HFFc6 (cell line): ENCODE data around the gene ITSN1. TPM values are rescaled to one million over a fixed set of nuclear protein-coding genes. Genes with fewer than 3 reads are reported as not detected.
A peak's percentile ranks its signal among the peaks of the same experiment; 100 is the strongest.

Experiments used
- DNase-seq: peaks from one replicate; pipeline ENCODE4 v3.0.0-alpha.2; 2018
- H3K27ac Mint-ChIP-seq: 2 replicates; pipeline ENCODE4 v1.8.0; 2020; ENCODE audit warnings: mild to moderate bottlenecking, mixed read lengths
- H3K27me3 Mint-ChIP-seq: 2 replicates; pipeline ENCODE4 v1.8.0; 2021; ENCODE audit warnings: mild to moderate bottlenecking, moderate library complexity, mixed read lengths; ENCODE audit not compliant: insufficient read depth
- H3K36me3 Mint-ChIP-seq: 2 replicates; pipeline ENCODE4 v1.8.0; 2021; ENCODE audit warnings: low read depth, mixed read lengths
- H3K4me1 Mint-ChIP-seq: 2 replicates; pipeline ENCODE4 v1.8.0; 2020; ENCODE audit warnings: low read depth, mixed read lengths
- H3K4me3 Mint-ChIP-seq: 2 replicates; pipeline ENCODE4 v1.8.0; 2020; ENCODE audit warnings: mild to moderate bottlenecking, moderate library complexity, mixed read lengths
- H3K9me3 Mint-ChIP-seq: 2 replicates; pipeline ENCODE4 v1.8.0; 2020; ENCODE audit warnings: mild to moderate bottlenecking, mixed read lengths
- total RNA-seq, 6 experiments: library from RNA; stranded (reverse); fragmentation: NEBNext Ultra II Directional; extraction: Animal tissue kit (Norgen Biotek cat#: 25700); gene quantifications; 2 replicates in 1 of 6; 3 replicates in 5 of 6; pipeline ENCODE4 v1.2.3, GENCODE V29; 2021
- TF ChIP-seq, protein P1 (sequence below): fragments of 200-600 bp; sonication (generic); IDR thresholded peaks from 2 replicates; pipeline ENCODE4 v1.5.0; 2021; ENCODE audit warnings: antibody characterized with exemption, mild to moderate bottlenecking

Gene ITSN1
- total RNA-seq, 6 experiments from 2014 or later: 47.7 to 54.8 (median 54.0) TPM

DNA sequence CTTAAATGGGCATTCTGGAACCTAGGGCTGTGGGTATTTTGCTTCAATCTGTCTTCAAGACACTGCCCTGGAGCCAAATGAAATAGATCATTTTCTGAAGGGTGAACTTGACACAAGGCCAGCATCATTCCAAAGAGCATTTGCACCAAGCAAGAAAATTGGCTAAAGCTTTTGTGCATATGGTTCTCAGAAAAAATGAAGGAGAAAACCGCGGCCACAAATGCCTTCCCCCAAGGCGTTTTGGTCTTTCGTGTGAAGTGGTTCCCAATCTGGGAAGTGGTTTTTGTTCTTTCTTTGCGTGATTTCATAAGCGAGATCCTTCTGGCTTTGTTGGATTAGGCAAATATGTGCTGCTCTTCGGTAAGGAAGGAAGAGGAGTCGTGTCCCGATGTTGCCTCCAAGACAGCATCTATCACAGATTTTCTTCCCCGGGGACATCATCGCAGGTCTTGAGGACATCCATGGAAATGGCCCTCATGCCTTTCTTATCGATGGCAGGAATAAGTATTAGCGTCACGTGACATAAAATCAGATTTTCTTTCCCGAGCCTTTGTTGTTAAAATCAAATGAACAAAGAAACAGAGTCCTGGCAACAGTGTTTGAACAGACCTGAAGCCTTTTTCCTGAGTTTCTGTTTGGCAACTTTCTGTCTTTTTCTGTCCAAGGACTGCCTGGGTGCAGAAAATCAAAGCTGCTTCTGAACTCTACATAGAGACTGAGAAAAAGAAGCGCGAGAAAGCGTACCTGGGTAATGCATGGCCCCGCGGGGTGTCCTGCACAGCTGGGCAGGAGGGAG is 242.3 kb downstream of the ITSN1 start:
- TF ChIP-seq, protein P1, sequence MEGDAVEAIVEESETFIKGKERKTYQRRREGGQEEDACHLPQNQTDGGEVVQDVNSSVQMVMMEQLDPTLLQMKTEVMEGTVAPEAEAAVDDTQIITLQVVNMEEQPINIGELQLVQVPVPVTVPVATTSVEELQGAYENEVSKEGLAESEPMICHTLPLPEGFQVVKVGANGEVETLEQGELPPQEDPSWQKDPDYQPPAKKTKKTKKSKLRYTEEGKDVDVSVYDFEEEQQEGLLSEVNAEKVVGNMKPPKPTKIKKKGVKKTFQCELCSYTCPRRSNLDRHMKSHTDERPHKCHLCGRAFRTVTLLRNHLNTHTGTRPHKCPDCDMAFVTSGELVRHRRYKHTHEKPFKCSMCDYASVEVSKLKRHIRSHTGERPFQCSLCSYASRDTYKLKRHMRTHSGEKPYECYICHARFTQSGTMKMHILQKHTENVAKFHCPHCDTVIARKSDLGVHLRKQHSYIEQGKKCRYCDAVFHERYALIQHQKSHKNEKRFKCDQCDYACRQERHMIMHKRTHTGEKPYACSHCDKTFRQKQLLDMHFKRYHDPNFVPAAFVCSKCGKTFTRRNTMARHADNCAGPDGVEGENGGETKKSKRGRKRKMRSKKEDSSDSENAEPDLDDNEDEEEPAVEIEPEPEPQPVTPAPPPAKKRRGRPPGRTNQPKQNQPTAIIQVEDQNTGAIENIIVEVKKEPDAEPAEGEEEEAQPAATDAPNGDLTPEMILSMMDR: no peak
- Mint-ChIP-seq H3K27me3 (peaks cover 20% of the 10 kb centered on the region), H3K4me3 (peak overlapping the region; percentile 65), H3K36me3 (no peaks in the 10 kb centered on the region), H3K27ac (peak overlapping the region; percentile 46), H3K9me3 (no peaks in the 10 kb centered on the region), H3K4me1 (peaks cover 13% of the 10 kb centered on the region)
- peak; percentile 63 for DNase-seq

- Mint-ChIP-seq H3K4me3 (no peak overlapping the region), H3K4me1 (peaks cover 13% of the 10 kb centered on the region), H3K36me3 (no peaks in the 10 kb centered on the region), H3K27me3 (peaks cover 20% of the 10 kb centered on the region), H3K27ac (peak overlapping the region; percentile 46; the same call in 1 of the 2 replicates), H3K9me3 (no peaks in the 10 kb centered on the region)
- TF ChIP-seq, protein P1: no peak
- no peak for DNase-seq
Observed at GRCh38 chr21:33885172-33885514, 242.8 kb downstream of the ITSN1 start.

GRCh38 chr21:33886321-33886720 is 244.0 kb downstream of the ITSN1 start:
- TF ChIP-seq, protein P1: no peak
- peaks cover 13% of the 10 kb centered on the region for H3K4me1 Mint-ChIP-seq
- H3K4me3 Mint-ChIP-seq: no peak overlapping the region
- no peaks in the 10 kb centered on the region for H3K9me3 Mint-ChIP-seq
- DNase-seq: no peak
- H3K27me3 Mint-ChIP-seq: peaks cover 20% of the 10 kb centered on the region
- no peaks in the 10 kb centered on the region for H3K36me3 Mint-ChIP-seq
- H3K27ac Mint-ChIP-seq: no peak overlapping the region

DNA sequence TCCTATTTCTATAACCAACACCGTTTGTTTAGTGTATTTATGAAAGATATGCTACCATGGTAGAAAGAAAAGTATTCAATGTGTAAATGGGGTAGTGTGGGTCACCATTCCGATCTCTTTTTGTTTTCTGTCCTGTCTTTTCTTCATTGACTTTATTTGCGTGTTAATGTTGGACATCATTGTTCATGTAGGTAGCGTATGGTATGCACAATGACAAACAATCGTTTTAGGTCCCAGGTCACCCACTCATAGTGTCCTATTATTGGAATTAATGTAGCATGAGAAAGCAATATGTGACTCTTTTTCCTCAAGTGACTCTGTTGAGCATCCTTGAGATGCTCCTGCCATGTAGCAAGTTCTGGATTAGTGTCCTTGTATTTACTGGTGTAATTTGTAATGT is 247.9 kb downstream of the ITSN1 start:
- peaks cover 12% of the 10 kb centered on the region for H3K4me1 Mint-ChIP-seq
- H3K36me3 Mint-ChIP-seq: no peaks in the 10 kb centered on the region
- TF ChIP-seq, protein P1: no peak
- H3K27me3 Mint-ChIP-seq: peaks cover 2% of the 10 kb centered on the region
- H3K27ac Mint-ChIP-seq: no peak overlapping the region
- no peak for DNase-seq
- H3K4me3 Mint-ChIP-seq: no peak overlapping the region
- H3K9me3 Mint-ChIP-seq: no peaks in the 10 kb centered on the region

DNA sequence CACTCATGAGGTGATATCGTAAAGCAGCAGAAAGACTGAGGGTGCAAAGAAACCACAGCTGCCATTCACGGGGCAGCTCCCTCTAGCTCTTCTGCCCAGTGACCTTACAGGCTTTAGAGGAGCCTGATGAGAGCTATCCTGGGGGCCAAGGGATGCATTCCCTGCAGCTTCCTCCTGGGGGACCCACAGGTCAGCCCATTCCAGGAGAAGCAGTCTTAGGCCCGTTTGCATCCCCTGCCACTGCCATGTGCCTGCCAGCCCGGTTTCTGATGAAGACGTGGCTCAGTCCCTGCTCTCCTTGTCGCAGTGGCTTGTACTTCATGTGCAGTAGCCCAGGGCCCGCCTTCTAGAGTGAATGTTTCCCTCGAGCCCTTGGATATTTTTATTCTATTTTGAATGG is 250.6 kb downstream of the ITSN1 start:
- Mint-ChIP-seq H3K27ac (no peak overlapping the region), H3K4me1 (peaks cover 16% of the 10 kb centered on the region), H3K9me3 (no peaks in the 10 kb centered on the region), H3K36me3 (no peaks in the 10 kb centered on the region), H3K27me3 (peaks cover 2% of the 10 kb centered on the region; the same call in 1 of the 2 replicates), H3K4me3 (no peak overlapping the region)
- DNase-seq: no peak
- TF ChIP-seq, protein P1: peak; percentile 24; the same call in 1 of the 2 replicates
